HG03159 (cell line): ENCODE data around the gene NUDT15.
A peak's percentile ranks its signal among the peaks of the same experiment; 100 is the strongest.
"Not testable (repeated sequence)": the region's sequence is repeated elsewhere in the genome, so short reads cannot be mapped to it uniquely, and the experiment has no call there.

ENCODE experiments used
- ATAC-seq: cut with Tn5 transposase; IDR thresholded peaks from one replicate; pipeline ENCODE4 v1.9.1; 2021; ENCODE audit warnings: mild to moderate bottlenecking, moderate library complexity; ENCODE audit not compliant: unreplicated experiment

The NUDT15 gene

GRCh38 chr13:48037346-48038173, at the start of gene NUDT15:
TSS of gene NUDT15 (plus strand) at chr13:48037726. CDS start at chr13:48037747, 21 bp downstream.
- peak; percentile 91 for ATAC-seq

GRCh38 chr13:47990427-47990826, 47.1 kb upstream of the NUDT15 start:
- no peak for ATAC-seq

- no peak for ATAC-seq
Measured at GRCh38 chr13:47990920-47991466, 46.5 kb upstream of the NUDT15 start.

- no peak for ATAC-seq
Measured at GRCh38 chr13:47991859-47992258, 45.7 kb upstream of the NUDT15 start.

GRCh38 chr13:47997384-47997783, 40.1 kb upstream of the NUDT15 start:
- no peak for ATAC-seq

GRCh38 chr13:47999973-48000372, 37.6 kb upstream of the NUDT15 start:
- no peak for ATAC-seq

- ATAC-seq, result peak; percentile 46
Measured at GRCh38 chr13:48000559-48001113, 36.9 kb upstream of the NUDT15 start.

- ATAC-seq, result peak; percentile 98
Measured at GRCh38 chr13:48001114-48001881, 36.2 kb upstream of the NUDT15 start, which contains the start of gene SUCLA2. TSS of gene SUCLA2 (minus strand) at chr13:48001273. CDS start at chr13:48001269, 4 bp downstream.

- ATAC-seq, result not testable (repeated sequence)
Measured at GRCh38 chr13:48001999-48002398, 35.5 kb upstream of the NUDT15 start.

GRCh38 chr13:48004201-48004600, 33.3 kb upstream of the NUDT15 start:
- no peak for ATAC-seq

GRCh38 chr13:48006396-48006795, 31.1 kb upstream of the NUDT15 start:
- no peak for ATAC-seq

GRCh38 chr13:48009284-48009683, 28.2 kb upstream of the NUDT15 start:
- no peak for ATAC-seq

GRCh38 chr13:48010698-48011097, 26.8 kb upstream of the NUDT15 start:
- no peak for ATAC-seq

- ATAC-seq, result no peak
Measured at GRCh38 chr13:48012668-48013067, 24.9 kb upstream of the NUDT15 start.

GRCh38 chr13:48014359-48014758, 23.2 kb upstream of the NUDT15 start:
- ATAC-seq, result no peak

GRCh38 chr13:48018637-48019036, 18.9 kb upstream of the NUDT15 start:
- no peak for ATAC-seq

- no peak for ATAC-seq
Measured at GRCh38 chr13:48019796-48020195, 17.7 kb upstream of the NUDT15 start.

GRCh38 chr13:48028066-48028465, 9.5 kb upstream of the NUDT15 start:
- no peak for ATAC-seq

GRCh38 chr13:48029859-48030258, 7.7 kb upstream of the NUDT15 start:
- no peak for ATAC-seq

- no peak for ATAC-seq
Measured at GRCh38 chr13:48038761-48039160, 1.2 kb downstream of the NUDT15 start.

- no peak for ATAC-seq
Measured at GRCh38 chr13:48040049-48040448, 2.5 kb downstream of the NUDT15 start.
